Ishikawa (cell line): ENCODE results near the gene SLC16A7.

ENCODE experiments used
- CEBPB ChIP-seq: IDR thresholded peaks from 2 replicates; pipeline ENCODE4 v1.6.1; 2012
- CREB1 ChIP-seq: IDR thresholded peaks from 2 replicates; pipeline ENCODE4 v1.6.1; 2012; ENCODE audit warnings: low read depth
- FOXM1 ChIP-seq: IDR thresholded peaks from 2 replicates; pipeline ENCODE4 v1.6.1; 2012; ENCODE audit warnings: low read depth, borderline replicate concordance
- MAX ChIP-seq: IDR thresholded peaks from 2 replicates; pipeline ENCODE4 v1.6.1; 2012
- RAD21 ChIP-seq: IDR thresholded peaks from 2 replicates; pipeline ENCODE4 v1.6.1; 2012; ENCODE audit warnings: low read depth
- TAF1 ChIP-seq: IDR thresholded peaks from 2 replicates; pipeline ENCODE4 v1.6.1; 2012; ENCODE audit warnings: low read depth, mild to moderate bottlenecking
- TEAD4 ChIP-seq: IDR thresholded peaks from 2 replicates; pipeline ENCODE4 v1.6.1; 2012
- ZBTB7A ChIP-seq: IDR thresholded peaks from 2 replicates; pipeline ENCODE4 v1.6.1; 2012; ENCODE audit warnings: low read depth

GRCh38 chr12:59828521-59828920 is 232.7 kb downstream of the SLC16A7 start:
- no peak for TF ChIP-seq TEAD4
- no peak for TF ChIP-seq TAF1
- no peak for TF ChIP-seq FOXM1
- TF ChIP-seq RAD21 = no peak
- no peak for TF ChIP-seq CREB1
- TF ChIP-seq ZBTB7A = no peak
- no peak for TF ChIP-seq CEBPB
- TF ChIP-seq MAX = no peak
